NCI-H1417 (cell line): ENCODE data around the gene CLCF1.

Source experiments
- DNase-seq, 3 experiments: peaks; one replicate each; lab custom pipeline; 2025; lab: John Stamatoyannopoulos, UW

Gene CLCF1

GRCh38 chr11:67356864-67357561 is 16.4 kb downstream of the CLCF1 start:
- peak; percentile 66 to 84 (median 68) for DNase-seq

GRCh38 chr11:67356387-67356863 is 17.0 kb downstream of the CLCF1 start:
- no peak for DNase-seq

GRCh38 chr11:67355794-67356386 is 17.5 kb downstream of the CLCF1 start:
- no peak for DNase-seq

- DNase-seq, result no peak
These were observed 18.2 kb downstream of the CLCF1 start for GRCh38 chr11:67355023-67355793.

- no peak for DNase-seq
These were observed 19.0 kb downstream of the CLCF1 start for GRCh38 chr11:67354075-67355022.

GRCh38 chr11:67353317-67354074 is 19.9 kb downstream of the CLCF1 start, which contains the start of gene POLD4:
Gene POLD4 (minus strand): TSS chr11:67353546. CDS start chr11:67353399, 147 bp downstream.
- DNase-seq, result peak; percentile 91 to 97 (median 96)

- DNase-seq, result no peak
These were observed 20.7 kb downstream of the CLCF1 start for GRCh38 chr11:67352546-67353316.

DNA sequence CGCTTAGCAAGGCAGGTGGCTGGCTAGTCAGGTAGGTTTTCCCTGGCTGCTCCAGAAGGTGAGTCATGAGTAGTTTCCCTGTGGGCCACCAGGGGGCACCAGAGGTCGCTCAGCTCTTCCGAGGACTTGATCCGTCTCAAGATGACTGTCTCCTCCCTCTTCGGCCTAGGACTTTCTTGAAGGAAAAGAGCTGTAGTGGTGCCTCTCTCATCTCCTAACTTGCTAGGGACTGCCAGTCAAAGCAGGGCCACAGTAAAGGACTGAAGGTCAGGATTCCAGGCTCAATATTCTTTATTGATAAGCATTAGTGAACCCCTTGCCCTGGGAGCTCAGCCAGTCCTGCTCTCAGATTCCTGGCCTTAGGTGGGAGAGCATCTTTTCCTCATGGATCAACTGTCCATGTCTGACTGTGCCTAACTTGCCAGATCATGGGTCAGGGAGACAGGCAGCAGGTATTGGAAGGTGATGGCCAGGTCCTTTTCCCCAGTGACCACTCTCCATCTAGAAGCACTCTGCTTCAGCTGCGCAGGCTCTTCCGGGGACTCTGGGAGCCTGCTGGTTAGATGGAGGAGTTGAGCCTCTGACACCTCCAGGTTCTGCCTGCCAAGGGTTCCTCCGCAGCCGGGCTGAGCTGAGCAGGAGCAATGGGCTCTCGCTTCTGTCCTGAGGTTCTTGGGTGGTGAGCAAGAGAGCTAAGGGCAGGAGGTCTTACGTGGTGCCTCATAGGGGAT is 22.0 kb downstream of the CLCF1 start:
- peak; percentile 55 to 78 (median 72) for DNase-seq

GRCh38 chr11:67349928-67350465 is 23.4 kb downstream of the CLCF1 start:
- no peak for DNase-seq

GRCh38 chr11:67349457-67349856 is 23.9 kb downstream of the CLCF1 start:
- DNase-seq, result no peak

DNA sequence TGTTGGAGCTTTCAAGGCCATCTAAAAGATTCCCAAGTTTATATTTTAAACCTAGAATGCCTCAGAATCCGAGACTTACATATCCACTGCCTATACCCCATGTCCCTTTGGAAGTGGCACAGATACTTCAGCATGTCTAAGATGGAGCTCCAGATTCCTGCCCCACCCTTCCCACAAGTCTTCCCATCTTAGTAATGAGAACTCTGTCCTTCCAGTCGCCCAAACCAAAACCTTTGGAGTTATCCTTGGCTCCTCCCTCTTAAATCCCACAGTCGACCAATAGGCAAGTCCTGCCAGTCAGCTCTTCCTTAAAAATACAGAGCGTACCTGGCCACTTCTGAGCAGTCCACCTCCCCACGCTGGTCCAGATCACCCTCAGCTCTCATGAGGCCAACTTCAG is 24.4 kb downstream of the CLCF1 start:
- no peak for DNase-seq

- no peak for DNase-seq
These were observed 25.2 kb downstream of the CLCF1 start for GRCh38 chr11:67347964-67348749.

- peak; percentile 24 to 53 (median 24) for DNase-seq
These were observed 27.2 kb downstream of the CLCF1 start for GRCh38 chr11:67345920-67346819.

GRCh38 chr11:67345247-67345919 is 28.0 kb downstream of the CLCF1 start:
- no peak for DNase-seq

GRCh38 chr11:67344264-67344663 is 29.1 kb downstream of the CLCF1 start:
- DNase-seq, result no peak

GRCh38 chr11:67337257-67337656 is 36.1 kb downstream of the CLCF1 start:
- no peak for DNase-seq
